ENCODE data around the gene PCBP4. TPM values are rescaled to one million over a fixed set of nuclear protein-coding genes. Genes with fewer than 3 reads are reported as not detected.

Gene PCBP4
- total RNA-seq, 2 donors from 2014 or later = 20.2 to 28.7 TPM

DNA sequence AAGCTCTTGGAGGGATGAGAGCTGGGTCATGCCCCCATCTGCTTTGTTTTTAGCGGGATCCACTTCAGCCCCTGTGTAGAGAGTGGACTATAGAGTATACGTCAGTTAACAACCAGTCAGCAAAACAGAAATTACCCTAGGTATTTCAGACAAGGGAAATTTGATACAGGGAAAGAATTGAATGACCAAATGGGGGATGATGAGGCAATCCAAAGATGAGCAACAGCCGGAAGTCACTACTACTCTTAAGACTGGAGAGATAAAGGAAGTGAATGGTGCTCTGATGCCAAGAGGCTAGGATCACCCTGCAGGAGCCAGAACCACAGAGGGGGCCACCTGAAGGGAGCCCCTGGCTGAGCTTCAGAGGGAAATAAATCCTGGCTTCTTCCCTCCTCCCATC, 13.8 kb downstream of the PCBP4 start:
- no peak for DNase-seq
- no peak overlapping the region for H3K27ac Mint-ChIP-seq
- H3K4me3 Mint-ChIP-seq = no peak overlapping the region
- H3K9me3 ChIP-seq (ENCODE audit: control insufficient read depth, low read length, poor library complexity, severe bottlenecking) = no peaks in the 10 kb centered on the region
- H3K27me3 Mint-ChIP-seq = peaks cover 22% of the 10 kb centered on the region
- no peak for ATAC-seq
- peaks cover 7% of the 10 kb centered on the region for H3K4me1 Mint-ChIP-seq
- H3K36me3 Mint-ChIP-seq (ENCODE audit: low read depth) = peaks cover 9% of the 10 kb centered on the region

- H3K4me1 Mint-ChIP-seq = peaks cover 4% of the 10 kb centered on the region
- H3K4me3 Mint-ChIP-seq = no peak overlapping the region
These were observed 16.4 kb downstream of the PCBP4 start for GRCh38 chr3:51950899-51951298.

GRCh38 chr3:51949121-51949520, 18.1 kb downstream of the PCBP4 start:
- H3K27ac Mint-ChIP-seq = no peak overlapping the region
- H3K4me1 Mint-ChIP-seq = peaks cover 4% of the 10 kb centered on the region
- peaks cover 13% of the 10 kb centered on the region for H3K27me3 Mint-ChIP-seq
- H3K9me3 ChIP-seq (ENCODE audit: control insufficient read depth, low read length, poor library complexity, severe bottlenecking) = no peaks in the 10 kb centered on the region
- peaks cover 6% of the 10 kb centered on the region for H3K36me3 Mint-ChIP-seq (ENCODE audit: low read depth)
- no peak for DNase-seq
- H3K4me3 Mint-ChIP-seq = no peak overlapping the region
- ATAC-seq = no peak

More at GRCh38 chr3:51950899-51951298, 16.4 kb downstream of the PCBP4 start:
- no peaks in the 10 kb centered on the region for H3K9me3 ChIP-seq (ENCODE audit: control insufficient read depth, low read length, poor library complexity, severe bottlenecking)
- H3K36me3 Mint-ChIP-seq (ENCODE audit: low read depth) = peaks cover 6% of the 10 kb centered on the region
- peaks cover 22% of the 10 kb centered on the region for H3K27me3 Mint-ChIP-seq
- ATAC-seq (no peak), DNase-seq (no peak)
- H3K27ac Mint-ChIP-seq = no peak overlapping the region

GRCh38 chr3:51948016-51948580, 19.2 kb downstream of the PCBP4 start:
- no peak for DNase-seq
- Mint-ChIP-seq H3K27ac (no peak overlapping the region), H3K27me3 (peaks cover 2% of the 10 kb centered on the region), H3K36me3 (ENCODE audit: low read depth) (peaks cover 2% of the 10 kb centered on the region), H3K4me1 (peaks cover 2% of the 10 kb centered on the region), H3K4me3 (no peak overlapping the region)
- no peak for ATAC-seq
- H3K9me3 ChIP-seq (ENCODE audit: control insufficient read depth, low read length, poor library complexity, severe bottlenecking) = no peaks in the 10 kb centered on the region

DNA sequence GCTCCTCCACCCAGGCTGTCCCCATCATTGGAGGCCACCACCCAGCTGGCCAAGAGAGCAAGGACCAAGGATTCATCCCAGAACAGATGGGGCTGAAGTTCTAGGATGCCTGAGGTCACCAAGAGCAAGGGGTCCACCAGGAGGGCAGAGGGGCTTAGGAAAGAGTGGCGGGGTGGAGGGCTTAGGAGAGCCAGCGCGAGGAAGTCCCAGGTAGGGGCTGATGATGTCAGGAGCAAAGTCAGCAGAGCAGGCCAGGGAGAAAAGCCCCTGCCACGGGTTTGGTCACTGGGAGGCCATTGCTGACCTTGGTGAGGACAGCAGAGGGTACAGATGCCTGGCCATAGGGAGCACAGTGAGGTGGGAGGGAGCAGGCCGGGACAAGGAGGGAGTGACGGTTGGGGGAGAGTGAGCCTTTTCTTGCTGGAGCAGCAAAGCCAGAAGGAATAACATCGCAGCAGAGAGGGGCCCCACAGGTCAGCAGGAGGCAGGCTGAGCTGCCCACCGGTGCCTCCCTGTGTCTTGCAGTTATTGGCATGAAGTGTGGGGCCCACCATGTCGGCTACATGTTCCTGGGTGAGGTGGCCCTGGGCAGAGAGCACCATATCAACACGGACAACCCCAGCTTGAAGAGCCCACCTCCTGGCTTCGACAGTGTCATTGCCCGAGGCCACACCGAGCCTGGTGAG, 19.9 kb downstream of the PCBP4 start:
- ATAC-seq (no peak), DNase-seq (no peak)
- H3K4me3 Mint-ChIP-seq = no peak overlapping the region
- no peak overlapping the region for H3K27ac Mint-ChIP-seq
- no peaks in the 10 kb centered on the region for H3K27me3 Mint-ChIP-seq
- H3K9me3 ChIP-seq (ENCODE audit: control insufficient read depth, low read length, poor library complexity, severe bottlenecking) = no peaks in the 10 kb centered on the region
- H3K4me1 Mint-ChIP-seq = peaks cover 4% of the 10 kb centered on the region
- peaks cover 2% of the 10 kb centered on the region for H3K36me3 Mint-ChIP-seq (ENCODE audit: low read depth)

- Mint-ChIP-seq H3K4me3 (no peak overlapping the region), H3K4me1 (peaks cover 7% of the 10 kb centered on the region), H3K36me3 (ENCODE audit: low read depth) (no peaks in the 10 kb centered on the region), H3K27ac (no peak overlapping the region), H3K27me3 (no peaks in the 10 kb centered on the region)
- H3K9me3 ChIP-seq (ENCODE audit: control insufficient read depth, low read length, poor library complexity, severe bottlenecking) = no peaks in the 10 kb centered on the region
- DNase-seq = no peak
- no peak for ATAC-seq
These were observed 20.5 kb downstream of the PCBP4 start for GRCh38 chr3:51946796-51947195.

- H3K4me1 Mint-ChIP-seq = peaks cover 11% of the 10 kb centered on the region
- no peak for DNase-seq
- H3K27ac Mint-ChIP-seq = no peak overlapping the region
- ATAC-seq = no peak
- H3K4me3 Mint-ChIP-seq = peak overlapping the region; percentile 19
- no peaks in the 10 kb centered on the region for H3K36me3 Mint-ChIP-seq (ENCODE audit: low read depth)
- no peaks in the 10 kb centered on the region for H3K27me3 Mint-ChIP-seq
- no peaks in the 10 kb centered on the region for H3K9me3 ChIP-seq (ENCODE audit: control insufficient read depth, low read length, poor library complexity, severe bottlenecking)
These were observed 21.1 kb downstream of the PCBP4 start for GRCh38 chr3:51945926-51946705.

DNA sequence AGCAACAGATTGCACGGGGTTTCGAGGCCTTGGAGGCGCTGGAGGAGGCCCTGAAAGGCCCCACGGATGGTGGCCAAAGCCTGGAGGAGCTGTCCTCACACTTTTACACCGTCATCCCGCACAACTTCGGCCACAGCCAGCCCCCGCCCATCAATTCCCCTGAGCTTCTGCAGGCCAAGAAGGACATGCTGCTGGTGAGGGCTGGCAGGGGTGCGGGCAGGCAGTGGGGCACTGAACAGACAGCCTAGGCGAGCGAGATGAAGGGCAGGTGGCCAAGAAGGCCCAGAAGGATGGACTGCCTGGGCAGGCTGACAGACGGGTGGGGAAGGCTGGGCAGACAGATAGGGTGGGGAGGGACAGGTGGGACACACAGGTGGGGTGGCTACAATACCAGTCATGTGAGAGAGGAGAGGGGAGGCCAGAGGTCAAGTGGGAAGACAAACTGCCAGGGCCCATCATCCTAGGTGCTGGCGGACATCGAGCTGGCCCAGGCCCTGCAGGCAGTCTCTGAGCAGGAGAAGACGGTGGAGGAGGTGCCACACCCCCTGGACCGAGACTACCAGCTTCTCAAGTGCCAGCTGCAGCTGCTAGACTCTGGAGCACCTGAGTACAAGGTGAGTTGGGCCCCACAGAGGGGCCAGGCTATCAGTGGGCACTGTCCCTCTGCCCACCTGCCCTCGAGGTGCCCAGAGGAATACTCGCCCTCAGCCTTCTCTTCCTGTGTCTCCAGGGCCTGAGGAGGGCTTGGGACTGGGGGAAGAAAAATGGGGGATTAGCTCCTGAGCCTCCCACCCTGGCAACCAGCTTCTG, 22.0 kb downstream of the PCBP4 start:
- ATAC-seq (no peak), DNase-seq (no peak)
- no peaks in the 10 kb centered on the region for H3K9me3 ChIP-seq (ENCODE audit: control insufficient read depth, low read length, poor library complexity, severe bottlenecking)
- Mint-ChIP-seq H3K36me3 (ENCODE audit: low read depth) (no peaks in the 10 kb centered on the region), H3K4me1 (peaks cover 20% of the 10 kb centered on the region), H3K27me3 (no peaks in the 10 kb centered on the region), H3K27ac (no peak overlapping the region), H3K4me3 (no peak overlapping the region)

- no peak overlapping the region for H3K4me3 Mint-ChIP-seq
- H3K27me3 Mint-ChIP-seq = no peaks in the 10 kb centered on the region
- ATAC-seq (no peak), DNase-seq (no peak)
- H3K27ac Mint-ChIP-seq = peak overlapping the region; percentile 37
- no peaks in the 10 kb centered on the region for H3K36me3 Mint-ChIP-seq (ENCODE audit: low read depth)
- H3K4me1 Mint-ChIP-seq = peaks cover 21% of the 10 kb centered on the region
- H3K9me3 ChIP-seq (ENCODE audit: control insufficient read depth, low read length, poor library complexity, severe bottlenecking) = no peaks in the 10 kb centered on the region
These were observed 22.7 kb downstream of the PCBP4 start for GRCh38 chr3:51944451-51945021.

- Mint-ChIP-seq H3K27me3 (no peaks in the 10 kb centered on the region), H3K36me3 (ENCODE audit: low read depth) (no peaks in the 10 kb centered on the region), H3K4me3 (peak overlapping the region; percentile 62), H3K4me1 (peaks cover 25% of the 10 kb centered on the region), H3K27ac (peak overlapping the region; percentile 79)
- ATAC-seq = no peak
- no peak for DNase-seq
- no peaks in the 10 kb centered on the region for H3K9me3 ChIP-seq (ENCODE audit: control insufficient read depth, low read length, poor library complexity, severe bottlenecking)
These were observed 23.5 kb downstream of the PCBP4 start for GRCh38 chr3:51943451-51944391.

DNA sequence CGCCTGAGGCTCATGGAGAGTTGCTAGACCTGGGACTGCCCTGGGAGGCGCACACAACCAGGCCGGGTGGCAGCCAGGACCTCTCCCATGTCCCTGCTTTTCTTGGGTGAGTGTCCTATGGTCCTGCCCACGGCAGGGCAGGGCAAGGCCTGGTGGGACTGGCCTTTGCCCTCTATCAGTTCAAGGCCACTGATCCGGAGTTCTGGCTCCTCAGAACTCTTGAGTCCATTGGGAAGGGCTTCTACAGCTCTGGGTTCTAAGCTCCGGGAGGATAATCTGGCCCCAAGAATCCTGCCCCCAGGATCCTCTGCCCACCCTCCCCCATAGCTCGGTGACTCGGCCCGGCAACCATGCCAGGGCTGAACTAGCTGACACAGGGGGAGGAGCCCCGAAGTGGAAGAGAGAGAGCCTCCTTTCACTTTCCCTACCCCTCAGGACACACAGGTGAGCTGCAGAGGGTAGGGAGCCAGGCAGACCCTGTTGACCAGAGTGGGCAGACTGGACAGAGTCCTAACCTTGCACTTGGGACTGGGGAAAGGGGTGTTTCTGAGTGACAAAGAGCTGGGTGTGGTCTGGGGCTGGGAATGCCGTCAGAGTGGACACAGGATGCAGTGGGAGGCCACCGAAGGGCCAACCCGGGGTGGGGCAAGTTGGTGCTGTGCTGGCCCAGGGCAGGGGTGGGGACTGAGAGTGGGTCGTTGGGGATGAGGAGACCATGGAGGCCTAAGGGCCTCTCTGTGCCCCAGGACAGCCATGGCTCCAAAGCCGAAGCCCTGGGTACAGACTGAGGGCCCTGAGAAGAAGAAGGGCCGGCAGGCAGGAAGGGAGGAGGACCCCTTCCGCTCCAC, 24.4 kb downstream of the PCBP4 start:
- no peaks in the 10 kb centered on the region for H3K9me3 ChIP-seq (ENCODE audit: control insufficient read depth, low read length, poor library complexity, severe bottlenecking)
- Mint-ChIP-seq H3K27ac (peak overlapping the region; percentile 79), H3K4me1 (peaks cover 25% of the 10 kb centered on the region), H3K4me3 (peak overlapping the region; percentile 95), H3K36me3 (ENCODE audit: low read depth) (peaks cover 2% of the 10 kb centered on the region), H3K27me3 (no peaks in the 10 kb centered on the region)
- DNase-seq (no peak), ATAC-seq (no peak)

Measured in T-helper 17 cell (primary cell).